Upper lobe of left lung (tissue), 4 donors: Measurements from ENCODE around the gene MAP7D2.

ENCODE experiments used
- POLR2A ChIP-seq, 4 donors: fragments of 450-650 bp; IDR thresholded peaks; one replicate each; pipeline ENCODE4 v1.5.1; 2016 to 2017; ENCODE audit warnings: antibody characterized with exemption in 4 of 4, mild to moderate bottlenecking in 2 of 4
- POLR2AphosphoS5 ChIP-seq, 2 donors: sonication (generic); formaldehyde crosslinking; IDR thresholded peaks; one replicate each; pipeline ENCODE4 v1.5.1; 2017; ENCODE audit warnings: antibody characterized with exemption in 2 of 2
- TF ChIP-seq, protein P1 (sequence below), 6 experiments: fragments of 450-650 bp in 4 of 6; fragments of 200-600 bp in 2 of 6; sonication (generic) in 2 of 6; IDR thresholded peaks; one replicate each; pipeline ENCODE4 v1.5.1; 2016 to 2019; ENCODE audit warnings: antibody characterized with exemption in 6 of 6

DNA sequence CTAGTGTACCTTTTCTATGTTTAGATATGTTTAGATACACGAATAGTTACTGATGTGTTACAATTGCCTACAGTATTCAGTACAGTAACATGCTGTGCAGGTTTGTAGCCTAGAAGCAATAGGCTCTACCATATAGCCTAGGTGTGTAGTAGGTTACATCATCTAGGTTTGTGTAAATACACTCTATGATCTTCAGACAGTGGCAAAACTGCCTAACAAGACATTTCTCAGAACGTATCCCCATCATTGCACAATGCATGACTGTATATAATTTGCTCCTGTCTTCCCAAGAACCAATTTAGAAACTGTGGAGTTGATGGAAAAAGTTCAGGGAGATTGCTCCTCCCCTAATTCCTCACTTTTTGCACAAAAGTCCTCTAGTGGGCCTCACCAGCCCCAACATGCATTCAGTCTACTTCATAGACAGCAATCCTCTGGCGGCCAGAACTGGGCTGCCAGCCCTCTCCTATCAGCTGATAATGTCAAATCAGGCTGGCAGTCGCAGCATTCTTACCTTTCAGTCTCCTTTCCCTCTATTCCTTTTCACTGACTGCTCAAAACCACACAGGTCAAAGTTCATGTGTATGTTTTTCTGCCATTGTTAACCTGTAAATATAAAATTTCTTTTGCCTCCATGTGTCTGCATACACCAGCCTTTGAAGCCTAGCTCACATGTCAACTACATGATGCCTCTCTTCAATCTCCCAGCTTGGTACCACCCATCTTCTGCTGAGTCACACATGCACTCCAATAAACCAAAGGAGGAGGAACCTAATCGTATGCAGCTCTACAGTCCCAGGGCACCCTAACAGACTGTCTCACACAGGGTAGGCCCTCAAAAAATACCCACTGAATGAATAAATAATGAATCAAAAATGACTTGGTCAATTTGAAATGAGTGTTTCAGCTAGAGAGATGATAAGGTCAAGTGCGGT, 157.9 kb downstream of the MAP7D2 start:
- no peak for TF ChIP-seq POLR2AphosphoS5 (IDR thresholded peaks at IDR 0.05)
- TF ChIP-seq, protein P1, sequence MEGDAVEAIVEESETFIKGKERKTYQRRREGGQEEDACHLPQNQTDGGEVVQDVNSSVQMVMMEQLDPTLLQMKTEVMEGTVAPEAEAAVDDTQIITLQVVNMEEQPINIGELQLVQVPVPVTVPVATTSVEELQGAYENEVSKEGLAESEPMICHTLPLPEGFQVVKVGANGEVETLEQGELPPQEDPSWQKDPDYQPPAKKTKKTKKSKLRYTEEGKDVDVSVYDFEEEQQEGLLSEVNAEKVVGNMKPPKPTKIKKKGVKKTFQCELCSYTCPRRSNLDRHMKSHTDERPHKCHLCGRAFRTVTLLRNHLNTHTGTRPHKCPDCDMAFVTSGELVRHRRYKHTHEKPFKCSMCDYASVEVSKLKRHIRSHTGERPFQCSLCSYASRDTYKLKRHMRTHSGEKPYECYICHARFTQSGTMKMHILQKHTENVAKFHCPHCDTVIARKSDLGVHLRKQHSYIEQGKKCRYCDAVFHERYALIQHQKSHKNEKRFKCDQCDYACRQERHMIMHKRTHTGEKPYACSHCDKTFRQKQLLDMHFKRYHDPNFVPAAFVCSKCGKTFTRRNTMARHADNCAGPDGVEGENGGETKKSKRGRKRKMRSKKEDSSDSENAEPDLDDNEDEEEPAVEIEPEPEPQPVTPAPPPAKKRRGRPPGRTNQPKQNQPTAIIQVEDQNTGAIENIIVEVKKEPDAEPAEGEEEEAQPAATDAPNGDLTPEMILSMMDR (IDR thresholded peaks at IDR 0.05) = no peak
- no peak for TF ChIP-seq POLR2A (IDR thresholded peaks at IDR 0.05)
